HEK293 (cell line): ENCODE results near the gene PKNOX2.

Experiments
- CTCF ChIA-PET: fragments of 350-600 bp; formaldehyde crosslinking; extraction: SDS; loops from one replicate; lab custom pipeline; 2021; ENCODE audit warnings: antibody characterized with exemption; lab: Yijun Ruan, JAX
- POLR2A ChIA-PET: fragments of 300-600 bp; formaldehyde crosslinking; extraction: SDS; loops from one replicate; lab custom pipeline; 2020; ENCODE audit warnings: antibody characterized with exemption, inconsistent platforms; lab: Yijun Ruan, JAX
- H3K27ac ChIP-seq: fragments of 200-500 bp; sonication (Bioruptor generic); 2 replicates; pipeline ENCODE4 v1.5.1; 2014; ENCODE audit warnings: low read depth, low read length, control low read depth, inconsistent platforms; ENCODE audit errors: extremely low read depth
- H3K36me3 ChIP-seq, 2 experiments: fragments of 200-500 bp in 1 of 2; sonication (Bioruptor generic) in 1 of 2; 1 replicate in 1 of 2; 2 replicates in 1 of 2; pipeline ENCODE4 v1.5.1; 2014 to 2017; ENCODE audit warnings: inconsistent platforms in 2 of 2, low read length in 2 of 2; ENCODE audit not compliant: control insufficient read depth in 2 of 2, insufficient read depth in 1 of 2
- H3K4me1 ChIP-seq: fragments of 200-500 bp; sonication (Bioruptor generic); 2 replicates; pipeline ENCODE4 v1.5.1; 2014; ENCODE audit warnings: mild to moderate bottlenecking, low read length, inconsistent platforms; ENCODE audit not compliant: control insufficient read depth, insufficient read depth
- H3K4me3 ChIP-seq: 2 replicates; pipeline ENCODE4 v1.5.1; 2011; ENCODE audit warnings: low read depth, mild to moderate bottlenecking, control low read depth, low read length, moderate library complexity
- H3K9me3 ChIP-seq: fragments of 200-500 bp; sonication (Bioruptor generic); 2 replicates; pipeline ENCODE4 v1.5.1; 2014; ENCODE audit warnings: low read depth, low read length, inconsistent platforms; ENCODE audit not compliant: control insufficient read depth, insufficient read depth
- HIC1 ChIP-seq: fragments of 450-650 bp; formaldehyde crosslinking; IDR thresholded peaks from 2 replicates; pipeline ENCODE4 v1.5.1; 2016; ENCODE audit warnings: missing biosample characterization, missing genetic modification characterization
- ZFP3 ChIP-seq: fragments of 450-650 bp; formaldehyde crosslinking; IDR thresholded peaks from 2 replicates; pipeline ENCODE4 v1.5.1; 2016; ENCODE audit warnings: low read depth, missing biosample characterization, missing genetic modification characterization
- ZFP41 ChIP-seq: fragments of 450-650 bp; formaldehyde crosslinking; IDR thresholded peaks from 2 replicates; pipeline ENCODE4 v1.5.1; 2016; ENCODE audit warnings: missing biosample characterization, missing genetic modification characterization, borderline replicate concordance
- ZNF184 ChIP-seq: fragments of 450-650 bp; IDR thresholded peaks from 2 replicates; pipeline ENCODE4 v1.5.1; 2018; ENCODE audit warnings: missing biosample characterization, mild to moderate bottlenecking, missing genetic modification characterization
- ZNF19 ChIP-seq: fragments of 450-650 bp; formaldehyde crosslinking; IDR thresholded peaks from 2 replicates; pipeline ENCODE4; 2016; ENCODE audit warnings: missing biosample characterization, missing genetic modification characterization, low read depth
- ZNF280D ChIP-seq: fragments of 450-650 bp; formaldehyde crosslinking; IDR thresholded peaks from 2 replicates; pipeline ENCODE4 v1.5.1; 2016; ENCODE audit warnings: missing biosample characterization, missing genetic modification characterization
- ZNF398 ChIP-seq: fragments of 450-650 bp; formaldehyde crosslinking; IDR thresholded peaks from 2 replicates; pipeline ENCODE4 v1.5.1; 2017; ENCODE audit warnings: missing biosample characterization, missing genetic modification characterization
- ZNF423 ChIP-seq: fragments of 450-650 bp; formaldehyde crosslinking; IDR thresholded peaks from 2 replicates; pipeline ENCODE4 v1.5.1; 2016; ENCODE audit warnings: missing biosample characterization, missing genetic modification characterization
- ZNF433 ChIP-seq: fragments of 450-650 bp; formaldehyde crosslinking; IDR thresholded peaks from 2 replicates; pipeline ENCODE4 v1.5.1; 2016; ENCODE audit warnings: missing biosample characterization, missing genetic modification characterization, low read depth
- ZNF488 ChIP-seq: fragments of 450-650 bp; formaldehyde crosslinking; IDR thresholded peaks from 2 replicates; pipeline ENCODE4 v1.5.1; 2016; ENCODE audit warnings: missing biosample characterization, missing genetic modification characterization
- ZNF585B ChIP-seq: fragments of 450-650 bp; formaldehyde crosslinking; IDR thresholded peaks from 2 replicates; pipeline ENCODE4 v1.5.1; 2016; ENCODE audit warnings: missing biosample characterization, missing genetic modification characterization
- ZNF629 ChIP-seq: fragments of 450-650 bp; formaldehyde crosslinking; IDR thresholded peaks from 2 replicates; pipeline ENCODE4 v1.5.1; 2017; ENCODE audit warnings: missing biosample characterization, missing genetic modification characterization
- ZNF658 ChIP-seq: fragments of 450-650 bp; formaldehyde crosslinking; IDR thresholded peaks from 2 replicates; pipeline ENCODE4; 2016; ENCODE audit warnings: missing biosample characterization, missing genetic modification characterization
- ZNF677 ChIP-seq: fragments of 450-650 bp; IDR thresholded peaks from 2 replicates; pipeline ENCODE4 v1.5.0; 2018; ENCODE audit warnings: missing biosample characterization, mild to moderate bottlenecking, missing genetic modification characterization, moderate library complexity
- ZNF701 ChIP-seq: fragments of 450-650 bp; formaldehyde crosslinking; IDR thresholded peaks from 2 replicates; pipeline ENCODE4 v1.5.1; 2016; ENCODE audit warnings: missing biosample characterization, missing genetic modification characterization
- ZSCAN18 ChIP-seq: fragments of 450-650 bp; formaldehyde crosslinking; IDR thresholded peaks from 2 replicates; pipeline ENCODE4 v1.5.1; 2016; ENCODE audit warnings: missing biosample characterization, missing genetic modification characterization

Gene PKNOX2

GRCh38 chr11:125414121-125414520 lies 249.6 kb downstream of the PKNOX2 start (continued):
- TF ChIP-seq ZSCAN18 (tag by site-specific recombination) (no peak), ZNF280D (no peak), ZNF629 (tag by site-specific recombination) (no peak), ZNF184 (tag by site-specific recombination) (no peak), ZNF423 (tag by site-specific recombination) (no peak), ZNF433 (tag by site-specific recombination) (no peak), ZNF677 (tag by site-specific recombination) (no peak)

- H3K9me3 ChIP-seq = no peaks in the 10 kb centered on the region
- H3K4me3 ChIP-seq = no peak overlapping the region
- no peak for TF ChIP-seq ZNF184 (tag by site-specific recombination)
- TF ChIP-seq ZFP3 = no peak
- no peak for TF ChIP-seq ZNF658 (tag by site-specific recombination)
- TF ChIP-seq ZNF398 (tag by site-specific recombination) = no peak
- no peak for TF ChIP-seq ZNF19 (tag by site-specific recombination)
- no peak for TF ChIP-seq HIC1
- no peak for TF ChIP-seq ZNF585B (tag by site-specific recombination)
- TF ChIP-seq ZNF701 (tag by site-specific recombination) = no peak
- TF ChIP-seq ZFP41 (tag by site-specific recombination) = no peak
- TF ChIP-seq ZNF488 (tag by site-specific recombination) = no peak
- CTCF ChIA-PET = interaction anchor here (0.6 to 1.4 kb wide), 3 partner anchors 13 to 370 kb away, joined by 3 read pairs; no protein-coding TSS in a partner anchor
- H3K4me1 ChIP-seq = no peaks in the 10 kb centered on the region
- H3K36me3 ChIP-seq = peaks cover 0 to 10% of the 10 kb centered on the region in 2 experiments; a peak in 1 of 3 replicates
- POLR2A ChIA-PET = no interaction called here
- H3K27ac ChIP-seq = no peak overlapping the region
Observed at GRCh38 chr11:125416981-125417935, 252.7 kb downstream of the PKNOX2 start.
